H9 (cell line): ENCODE measurements around the gene ZNF618. TPM values are rescaled to one million over a fixed set of nuclear protein-coding genes. Genes with fewer than 3 reads are reported as not detected.

Experiments
- DNase-seq: peaks from one replicate; pipeline ENCODE4 v3.0.0-alpha.2; 2017
- H2AFZ ChIP-seq: one replicate; pipeline ENCODE4 v1.6.1; 2013; ENCODE audit warnings: mild to moderate bottlenecking, low read length, control low read depth, moderate library complexity
- H2AK5ac ChIP-seq: 2 replicates; pipeline ENCODE4 v1.6.1; 2013; ENCODE audit warnings: low read length, control low read depth, mixed read lengths; ENCODE audit not compliant: insufficient read length
- H2BK120ac ChIP-seq: one replicate; pipeline ENCODE4 v1.6.1; 2013; ENCODE audit warnings: low read depth, mild to moderate bottlenecking, low read length, control low read depth, inconsistent platforms; ENCODE audit not compliant: poor library complexity, severe bottlenecking
- H2BK12ac ChIP-seq: 2 replicates; pipeline ENCODE4 v1.6.1; 2013; ENCODE audit warnings: low read length, control low read depth, mixed read lengths, low read depth; ENCODE audit not compliant: insufficient read length
- H2BK15ac ChIP-seq: 2 replicates; pipeline ENCODE4 v1.6.1; 2013; ENCODE audit warnings: low read depth, low read length, control low read depth
- H2BK20ac ChIP-seq: one replicate; pipeline ENCODE4 v1.6.1; 2013; ENCODE audit warnings: low read depth, mild to moderate bottlenecking, low read length, control low read depth, inconsistent platforms; ENCODE audit not compliant: poor library complexity, severe bottlenecking
- H2BK5ac ChIP-seq: 2 replicates; pipeline ENCODE4 v1.6.1; 2013; ENCODE audit warnings: low read length, control low read depth, mixed read lengths; ENCODE audit not compliant: insufficient read length
- H3K14ac ChIP-seq: 2 replicates; pipeline ENCODE4 v1.6.1; 2013; ENCODE audit warnings: low read length, control low read depth; ENCODE audit not compliant: insufficient read depth
- H3K18ac ChIP-seq: 2 replicates; pipeline ENCODE4 v1.6.1; 2013; ENCODE audit warnings: low read depth, mild to moderate bottlenecking, mixed read lengths, low read length, control low read depth; ENCODE audit not compliant: insufficient read length
- H3K23ac ChIP-seq: 2 replicates; pipeline ENCODE4 v1.6.1; 2013; ENCODE audit warnings: low read length, control low read depth, mixed read lengths, low read depth; ENCODE audit not compliant: insufficient read length
- H3K23me2 ChIP-seq: 2 replicates; pipeline ENCODE4 v1.6.1; 2013; ENCODE audit warnings: low read depth, mild to moderate bottlenecking, mixed read lengths, low read length, control low read depth; ENCODE audit not compliant: insufficient read length, poor library complexity, severe bottlenecking
- H3K27ac ChIP-seq: 2 replicates; pipeline ENCODE4 v1.5.1; 2013; ENCODE audit warnings: low read length, control low read depth, mixed read lengths, low read depth; ENCODE audit not compliant: insufficient read length
- H3K27me3 ChIP-seq: 2 replicates; pipeline ENCODE4 v1.6.1; 2013; ENCODE audit warnings: low read length, control low read depth, inconsistent platforms; ENCODE audit not compliant: insufficient read depth
- H3K4ac ChIP-seq: 2 replicates; pipeline ENCODE4 v1.6.1; 2013; ENCODE audit warnings: low read depth, mild to moderate bottlenecking, control low read depth, inconsistent platforms, low read length, moderate library complexity
- H3K4me1 ChIP-seq: 2 replicates; pipeline ENCODE4 v1.6.1; 2013; ENCODE audit warnings: low read length, control low read depth, inconsistent platforms; ENCODE audit not compliant: insufficient read depth
- H3K4me2 ChIP-seq: 2 replicates; pipeline ENCODE4 v1.6.1; 2013; ENCODE audit warnings: low read length, control low read depth, mixed read lengths; ENCODE audit not compliant: insufficient read length, insufficient read depth
- H3K56ac ChIP-seq: 2 replicates; pipeline ENCODE4 v1.6.1; 2013; ENCODE audit warnings: low read depth, mild to moderate bottlenecking, mixed read lengths, low read length, control low read depth; ENCODE audit not compliant: insufficient read length
- H3K79me1 ChIP-seq: 2 replicates; pipeline ENCODE4 v1.6.1; 2013; ENCODE audit warnings: low read depth, mild to moderate bottlenecking, moderate library complexity, low read length, control low read depth, inconsistent platforms; ENCODE audit not compliant: insufficient read depth, poor library complexity, severe bottlenecking
- H3K79me2 ChIP-seq: 2 replicates; pipeline ENCODE4 v1.6.1; 2013; ENCODE audit warnings: low read length, control low read depth, inconsistent platforms; ENCODE audit not compliant: insufficient read depth
- H3K9ac ChIP-seq: 2 replicates; pipeline ENCODE4 v1.6.1; 2013; ENCODE audit warnings: low read length, control low read depth, mixed read lengths; ENCODE audit not compliant: insufficient read length; ENCODE audit errors: extremely low read depth
- H3K9me3 ChIP-seq: one replicate; pipeline ENCODE4 v1.6.1; 2013; ENCODE audit warnings: low read depth, low read length, inconsistent platforms; ENCODE audit not compliant: control insufficient read depth
- H3T11ph ChIP-seq: one replicate; pipeline ENCODE4 v1.6.1; 2013; ENCODE audit warnings: mild to moderate bottlenecking, low read length, control low read depth, inconsistent platforms
- H4K20me1 ChIP-seq: one replicate; pipeline ENCODE4 v1.6.1; 2013; ENCODE audit not compliant: control insufficient read depth, insufficient read length, insufficient read depth
- H4K5ac ChIP-seq: 2 replicates; pipeline ENCODE4 v1.6.1; 2013; ENCODE audit warnings: low read depth, mild to moderate bottlenecking, mixed read lengths, low read length, control low read depth; ENCODE audit not compliant: insufficient read length
- H4K8ac ChIP-seq: replicated peaks from 2 replicates; pipeline ENCODE4 v1.6.1; 2013; ENCODE audit warnings: low read length, control low read depth, mixed read lengths, low read depth; ENCODE audit not compliant: insufficient read length
- H4K91ac ChIP-seq: 2 replicates; pipeline ENCODE4 v1.6.1; 2013; ENCODE audit warnings: low read depth, mild to moderate bottlenecking, moderate library complexity, mixed read lengths, low read length, control low read depth; ENCODE audit not compliant: insufficient read length
- H3K27ac Mint-ChIP-seq, 3 experiments: 2 replicates in 2 of 3; 3 replicates in 1 of 3; pipeline ENCODE4 v1.8.0; 2020 to 2021; ENCODE audit warnings: mixed read lengths in 3 of 3, mild to moderate bottlenecking in 1 of 3, moderate library complexity in 1 of 3
- H3K27me3 Mint-ChIP-seq: 2 replicates; pipeline ENCODE4 v1.8.0; 2021; ENCODE audit warnings: low read depth, mild to moderate bottlenecking, moderate library complexity, mixed read lengths
- H3K36me3 Mint-ChIP-seq, 3 experiments: 2 replicates in 2 of 3; 3 replicates in 1 of 3; pipeline ENCODE4 v1.8.0; 2020 to 2021; ENCODE audit warnings: low read depth in 3 of 3, mixed read lengths in 3 of 3; ENCODE audit not compliant: insufficient read depth in 1 of 3
- H3K4me1 Mint-ChIP-seq, 2 experiments: 2 replicates each; pipeline ENCODE4 v1.8.0; 2020; ENCODE audit warnings: mixed read lengths in 2 of 2
- H3K4me3 Mint-ChIP-seq, 2 experiments: 2 replicates in 1 of 2; 3 replicates in 1 of 2; pipeline ENCODE4 v1.8.0; 2020 to 2021; ENCODE audit warnings: mild to moderate bottlenecking in 2 of 2, mixed read lengths in 2 of 2, moderate library complexity in 1 of 2
- H3K9me3 Mint-ChIP-seq, 2 experiments: 2 replicates in 1 of 2; 3 replicates in 1 of 2; pipeline ENCODE4 v1.8.0; 2020; ENCODE audit warnings: mild to moderate bottlenecking in 2 of 2, mixed read lengths in 2 of 2, moderate library complexity in 1 of 2
- CTCF ChIP-seq: fragments of 200-600 bp; sonication (generic); conservative IDR thresholded peaks from 3 replicates; pipeline ENCODE4 v1.8.0; 2021; ENCODE audit warnings: antibody characterized with exemption, mild to moderate bottlenecking
- WGBS: extraction: QIAGEN DNeasy Blood & Tissue Kit; methylation state at CpG from one replicate; pipeline ENCODE4 v1.1.7; 2013; ENCODE audit warnings: missing lambda C conversion rate, low lambda C conversion rate, mixed read lengths; ENCODE audit not compliant: insufficient read length; ENCODE audit errors: extremely low coverage; 5-methylcytosine and 5-hydroxymethylcytosine counted together
- total RNA-seq: library from RNA; stranded (reverse); gene quantifications from 2 replicates; pipeline ENCODE4 v1.2.1, GENCODE V29; 2021

The ZNF618 gene
- total RNA-seq, 1 experiment from 2014 or later = 13.6 TPM

- Histone ChIP-seq H3K23me2 (peaks cover 7% of the 10 kb centered on the region), H3K4me2 (peak within 1 kb of the TSS; percentile 93), H3K9me3 (no peaks in the 10 kb centered on the region), H2AK5ac (no peak within 1 kb of the TSS), H4K91ac (no peak within 1 kb of the TSS), H4K8ac (no peak within 1 kb of the TSS), H2BK5ac (no peak within 1 kb of the TSS), H3T11ph (no peak within 1 kb of the TSS), H3K27ac (no peak within 1 kb of the TSS), H2BK120ac (no peak within 1 kb of the TSS), H3K79me1 (no peaks in the 10 kb centered on the region), H2BK20ac (no peak within 1 kb of the TSS), H3K4me1 (0 out of 2 replicates have a peak, but pooled peaks cover 2% of the 10 kb centered on the region), H3K23ac (no peak within 1 kb of the TSS), H2AFZ (peak within 1 kb of the TSS; percentile 76), H2BK12ac (no peak within 1 kb of the TSS), H3K14ac (no peak within 1 kb of the TSS), H3K27me3 (peaks cover 3% of the 10 kb centered on the region; the same call in 1 of the 2 replicates), H3K9ac (no peak within 1 kb of the TSS), H3K4ac (no peak within 1 kb of the TSS), H4K20me1 (no peaks in the 10 kb centered on the region), H2BK15ac (no peak within 1 kb of the TSS), H4K5ac (no peak within 1 kb of the TSS), H3K56ac (no peak within 1 kb of the TSS), H3K18ac (no peak within 1 kb of the TSS), H3K79me2 (no peaks in the 10 kb centered on the region)
- H3K27ac Mint-ChIP-seq = no peak within 1 kb of the TSS
- no peak; the same call in 2 of the 3 replicates for TF ChIP-seq CTCF
- no CpG with 5 or more reads among the region's 32 CpGs for WGBS
- peaks cover 2 to 11% (median 3%) of the 10 kb centered on the region in 3 experiments; a peak in 4 of 7 replicates for H3K36me3 Mint-ChIP-seq
- peaks cover 8 to 22% of the 10 kb centered on the region in 2 experiments for H3K4me1 Mint-ChIP-seq
- DNase-seq = no peak
- H3K27me3 Mint-ChIP-seq = peaks cover 71% of the 10 kb centered on the region
- peaks cover 12% of the 10 kb centered on the region in 2 experiments for H3K9me3 Mint-ChIP-seq
- H3K4me3 Mint-ChIP-seq = peak within 1 kb of the TSS; percentile 74 to 87
Measured at GRCh38 chr9:114098936-114099668, 223.0 kb downstream of the ZNF618 start, which contains the start of gene KIF12. TSS of gene KIF12 (minus strand) at chr9:114099292. CDS start at chr9:114099276, 16 bp downstream.
